GM18861 (cell line): Measurements from ENCODE around the gene E2F6.

Experiments used
- ATAC-seq: cut with Tn5 transposase; IDR thresholded peaks from one replicate; pipeline ENCODE4 v1.9.1; 2021; ENCODE audit not compliant: unreplicated experiment

The E2F6 gene

DNA sequence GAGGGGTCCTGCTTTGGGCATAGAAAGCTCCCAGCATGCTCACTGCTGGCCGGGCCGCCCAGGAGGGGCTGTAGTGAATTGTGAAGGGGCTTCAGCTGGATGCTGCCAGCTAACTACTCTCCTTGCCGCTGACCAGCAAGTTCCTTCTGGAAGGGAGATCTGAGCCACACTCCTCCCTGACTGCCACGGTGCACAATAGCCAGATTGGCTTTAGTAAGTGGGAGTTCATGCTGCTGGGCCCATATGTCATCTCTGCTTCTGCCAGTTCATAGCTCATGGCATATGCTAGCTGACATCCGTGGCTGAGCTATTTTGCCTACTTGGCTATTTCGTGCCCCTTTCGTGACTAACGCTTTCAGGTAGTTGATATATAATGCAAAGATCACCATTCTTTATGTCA lies 69.9 kb downstream of the E2F6 start:
- ATAC-seq: no peak

DNA sequence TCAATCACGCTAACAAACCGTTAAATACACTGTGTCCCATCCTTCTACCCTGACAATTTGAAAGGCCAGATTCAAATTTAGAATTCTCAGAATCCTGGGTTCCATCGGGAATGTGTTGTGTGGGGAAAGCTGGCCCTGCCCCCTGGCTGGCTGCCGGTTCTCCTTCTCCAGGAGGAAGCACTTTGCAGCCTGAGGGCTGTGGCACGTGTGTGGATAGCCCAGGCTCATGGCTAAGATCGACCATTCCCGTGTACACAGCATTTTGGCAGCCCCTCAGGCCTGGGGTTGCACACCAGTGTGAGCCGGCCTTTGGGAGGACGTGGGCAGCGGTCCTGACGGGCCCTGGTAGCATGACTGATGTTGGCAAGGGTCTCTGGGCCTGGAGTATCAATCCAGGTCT lies 70.6 kb downstream of the E2F6 start:
- ATAC-seq: no peak
